Hepatocyte (in vitro differentiated cells): Measurements from ENCODE around the gene DNAAF8. TPM values are rescaled to one million over a fixed set of nuclear protein-coding genes. Genes with fewer than 3 reads are reported as not detected.

ENCODE experiments used
- DNase-seq: peaks from one replicate; pipeline ENCODE4 v3.0.0-alpha.2; 2016; ENCODE audit warnings: low spot score
- H2AFZ ChIP-seq: fragments of 200-600 bp; sonication (generic); 2 replicates; pipeline ENCODE4 v1.6.0; 2016; ENCODE audit warnings: antibody characterized with exemption, mild to moderate bottlenecking
- H3K27ac ChIP-seq: fragments of 200-600 bp; sonication (generic); 2 replicates; pipeline ENCODE4 v1.5.1; 2016; ENCODE audit warnings: mild to moderate bottlenecking
- H3K27me3 ChIP-seq: fragments of 200-600 bp; sonication (generic); 2 replicates; pipeline ENCODE4 v1.6.1; 2016
- H3K36me3 ChIP-seq: fragments of 200-600 bp; sonication (generic); replicated peaks from 2 replicates; pipeline ENCODE4 v1.5.1; 2016; ENCODE audit warnings: low read depth; ENCODE audit not compliant: insufficient read depth
- H3K4me1 ChIP-seq: fragments of 200-600 bp; sonication (generic); 2 replicates; pipeline ENCODE4 v1.5.1; 2016; ENCODE audit warnings: mild to moderate bottlenecking, moderate library complexity; ENCODE audit not compliant: insufficient read depth
- H3K4me2 ChIP-seq: fragments of 200-600 bp; sonication (generic); 2 replicates; pipeline ENCODE4 v1.6.0; 2016
- H3K4me3 ChIP-seq: fragments of 200-600 bp; sonication (generic); 2 replicates; pipeline ENCODE4 v1.5.1; 2016; ENCODE audit warnings: mild to moderate bottlenecking
- H3K79me2 ChIP-seq: fragments of 200-600 bp; sonication (generic); 2 replicates; pipeline ENCODE4 v1.6.0; 2017; ENCODE audit warnings: mild to moderate bottlenecking
- H3K9me2 ChIP-seq: fragments of 200-600 bp; sonication (generic); replicated peaks from 2 replicates; pipeline ENCODE4 v1.6.0; 2017; ENCODE audit warnings: mild to moderate bottlenecking; ENCODE audit not compliant: insufficient read depth
- H3K9me3 ChIP-seq: fragments of 200-600 bp; sonication (generic); 2 replicates; pipeline ENCODE4 v1.5.1; 2016; ENCODE audit warnings: low read depth, mild to moderate bottlenecking
- H4K20me1 ChIP-seq: fragments of 200-600 bp; sonication (generic); 2 replicates; pipeline ENCODE4 v1.6.0; 2016; ENCODE audit warnings: mild to moderate bottlenecking; ENCODE audit not compliant: insufficient read depth, poor library complexity, severe bottlenecking
- CTCF ChIP-seq: fragments of 200-600 bp; sonication (generic); IDR thresholded peaks from 2 replicates; pipeline ENCODE4 v1.5.1; 2016; ENCODE audit warnings: antibody characterized with exemption, mild to moderate bottlenecking; ENCODE audit not compliant: poor library complexity
- EZH2 ChIP-seq: fragments of 200-600 bp; sonication (generic); IDR thresholded peaks from 2 replicates; pipeline ENCODE4 v1.6.1; 2016; ENCODE audit warnings: antibody characterized with exemption, mild to moderate bottlenecking, borderline replicate concordance
- EZH2phosphoT487 ChIP-seq: fragments of 200-600 bp; sonication (generic); IDR thresholded peaks from one replicate; pipeline ENCODE4 v1.6.1; 2018; ENCODE audit warnings: antibody characterized with exemption, mild to moderate bottlenecking, low read depth, moderate library complexity; ENCODE audit not compliant: unreplicated experiment, severe bottlenecking
- WGBS: methylation state at CpG from one replicate; pipeline ENCODE4 v1.1.6; 2016; ENCODE audit warnings: low lambda C conversion rate; ENCODE audit errors: missing lambda C conversion rate; 5-methylcytosine and 5-hydroxymethylcytosine counted together
- polyA plus RNA-seq: library from polyadenylated mRNA; unstranded; fragments of >200 nt; fragmentation: Nextera tagmentation; extraction: Ambion mirVana; gene quantifications from 2 replicates; pipeline ENCODE4 v1.2.1, GENCODE V29; 2016
- total RNA-seq: library from RNA; depleted of rRNA; stranded (reverse); fragments of >200 nt; gene quantifications from 2 replicates; pipeline ENCODE4 v1.2.3, GENCODE V29; 2014

DNAAF8 gene
- total and polyA plus RNA-seq, 2 experiments from 2014 or later, result 0.23 to 1.6 TPM

- no peaks in the 10 kb centered on the region for H3K9me2 ChIP-seq
- H3K36me3 ChIP-seq, result no peaks in the 10 kb centered on the region
- no peaks in the 10 kb centered on the region for H3K9me3 ChIP-seq
- peaks cover 3% of the 10 kb centered on the region for H3K4me1 ChIP-seq
- no peaks in the 10 kb centered on the region for H4K20me1 ChIP-seq
- DNase-seq, result no peak
- H3K27me3 ChIP-seq, result no peaks in the 10 kb centered on the region
- no peak overlapping the region for H3K27ac ChIP-seq
- WGBS, result 93% methylated on average over 7 of the region's 7 CpGs
- H3K4me2 ChIP-seq, result no peak overlapping the region
- no peaks in the 10 kb centered on the region for H3K79me2 ChIP-seq
- TF ChIP-seq EZH2 (no peak), EZH2phosphoT487 (no peak), CTCF (no peak)
- H3K4me3 ChIP-seq, result no peak overlapping the region
- H2AFZ ChIP-seq, result no peak overlapping the region
Measured at GRCh38 chr16:4706871-4707270, 27.5 kb upstream of the DNAAF8 start.

GRCh38 chr16:4709481-4709880 lies 24.9 kb upstream of the DNAAF8 start:
- 96% methylated on average over 4 of the region's 4 CpGs for WGBS
- Histone ChIP-seq H3K27ac (no peak overlapping the region), H3K4me2 (no peak overlapping the region), H3K9me2 (no peaks in the 10 kb centered on the region), H3K27me3 (no peaks in the 10 kb centered on the region), H2AFZ (no peak overlapping the region), H3K4me3 (no peak overlapping the region), H3K79me2 (no peaks in the 10 kb centered on the region), H3K36me3 (no peaks in the 10 kb centered on the region), H3K4me1 (no peaks in the 10 kb centered on the region), H4K20me1 (no peaks in the 10 kb centered on the region), H3K9me3 (no peaks in the 10 kb centered on the region)
- no peak for DNase-seq
- no peak for TF ChIP-seq EZH2phosphoT487
- no peak for TF ChIP-seq EZH2
- no peak for TF ChIP-seq CTCF

- Histone ChIP-seq H3K4me2 (no peak overlapping the region), H3K9me3 (no peaks in the 10 kb centered on the region), H4K20me1 (no peaks in the 10 kb centered on the region), H2AFZ (no peak overlapping the region), H3K79me2 (no peaks in the 10 kb centered on the region), H3K27me3 (no peaks in the 10 kb centered on the region), H3K27ac (no peak overlapping the region), H3K36me3 (no peaks in the 10 kb centered on the region), H3K4me3 (no peak overlapping the region), H3K4me1 (no peaks in the 10 kb centered on the region), H3K9me2 (no peaks in the 10 kb centered on the region)
- 87% methylated on average over 18 of the region's 18 CpGs for WGBS
- TF ChIP-seq EZH2 (no peak), EZH2phosphoT487 (no peak), CTCF (no peak)
- DNase-seq, result no peak
Measured at GRCh38 chr16:4713663-4714501, 20.5 kb upstream of the DNAAF8 start.
